HL-60/S4 treated with phorbol 12-myristate 13-acetate at 8.2 ng/mL for 4 days and 3 days (cell line): ENCODE measurements around the gene GOLM1.

Source experiments
- in situ Hi-C: fragments of 300-500 bp; cut with MboI; formaldehyde crosslinking; loops from 2 replicates; pipeline ENCODE4 v1.15.0; 2022; ENCODE audit warnings: low sequenced_read_pairs

GOLM1 gene

DNA sequence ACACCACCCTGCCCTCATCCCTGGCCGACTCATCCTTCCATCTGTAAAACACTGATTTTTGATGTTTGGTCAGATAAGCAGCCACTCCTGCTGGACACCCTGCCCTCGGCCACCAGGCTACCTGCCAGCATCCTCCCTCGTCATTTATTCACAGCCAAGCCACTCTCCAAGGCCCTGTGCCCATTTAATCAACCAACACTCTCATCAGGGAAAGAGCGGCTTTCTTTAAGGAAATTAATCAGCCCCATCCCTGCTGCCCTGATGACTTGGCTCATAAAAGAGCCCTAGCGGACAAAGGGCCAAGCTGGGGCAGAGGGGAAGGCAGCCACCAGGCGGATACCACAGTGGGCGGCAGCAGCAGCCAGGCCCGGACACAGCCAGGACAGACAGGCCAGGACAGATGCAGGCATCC is 52.4 kb downstream of the GOLM1 start:
- in situ Hi-C loops: no loop called here

DNA sequence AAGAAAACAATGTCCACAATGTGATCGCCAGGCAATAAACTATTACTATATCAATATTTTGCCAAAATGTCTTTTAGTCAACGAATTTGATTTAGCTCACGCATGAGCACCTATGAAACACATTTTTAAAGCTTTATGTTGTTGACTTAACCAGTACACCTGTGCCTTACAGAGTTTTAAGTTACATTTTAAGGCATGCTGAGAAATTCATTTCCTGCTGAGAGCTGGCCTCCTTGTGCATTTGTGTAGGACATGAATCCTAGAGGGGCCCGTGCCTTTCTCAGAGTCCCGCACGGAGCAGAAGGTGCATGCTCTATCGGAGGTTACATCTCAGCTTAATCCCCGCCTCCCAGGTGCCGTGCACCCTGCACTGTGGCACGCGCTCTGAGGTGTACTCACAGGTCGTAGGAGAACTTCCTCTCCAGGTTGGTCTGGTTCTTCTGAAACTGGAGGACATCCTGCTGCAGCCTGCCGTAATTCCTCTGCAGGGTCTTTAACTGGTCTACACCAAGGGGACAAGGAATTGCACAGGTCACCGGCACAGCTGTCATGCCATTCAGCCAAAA is 53.2 kb downstream of the GOLM1 start:
- in situ Hi-C loops: no loop called here

DNA sequence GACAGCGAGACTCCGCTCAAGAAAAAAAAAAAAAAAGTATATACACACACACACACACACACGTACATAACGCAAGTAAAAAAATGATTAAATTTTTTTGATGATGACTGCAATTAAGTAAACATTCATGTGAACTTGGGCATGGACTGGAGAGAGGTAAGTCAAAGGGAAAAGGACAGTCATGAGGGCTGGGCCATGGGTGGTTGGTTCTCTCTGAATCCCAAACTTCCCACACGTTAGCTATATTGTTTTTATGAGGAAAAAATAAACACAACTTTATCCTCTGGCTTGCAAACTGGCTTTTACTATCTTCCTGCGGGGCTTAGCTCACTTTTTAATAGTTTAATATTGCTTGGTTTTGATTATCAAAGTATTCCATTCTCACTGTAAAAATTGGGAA is 53.7 kb downstream of the GOLM1 start:
- in situ Hi-C loops: no loop called here

DNA sequence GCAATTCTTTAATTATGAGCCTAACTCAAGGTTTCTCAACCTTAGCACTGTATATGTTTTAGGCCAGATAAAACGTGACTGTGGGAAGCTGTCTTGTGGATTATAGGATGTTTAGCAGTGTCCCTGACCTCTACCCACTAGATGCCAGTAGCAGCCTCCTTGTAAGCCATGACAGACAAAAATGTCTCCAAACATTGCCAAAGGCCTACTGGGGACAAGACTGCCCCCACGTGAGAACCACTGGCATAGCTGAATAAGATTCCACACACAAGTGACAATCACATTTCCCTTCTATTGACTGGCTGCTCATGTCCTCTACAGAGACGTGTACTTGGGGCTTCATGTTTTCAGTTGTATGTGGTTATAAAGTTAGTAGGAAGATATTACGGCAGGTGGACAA is 55.4 kb downstream of the GOLM1 start:
- in situ Hi-C loops: no loop called here

DNA sequence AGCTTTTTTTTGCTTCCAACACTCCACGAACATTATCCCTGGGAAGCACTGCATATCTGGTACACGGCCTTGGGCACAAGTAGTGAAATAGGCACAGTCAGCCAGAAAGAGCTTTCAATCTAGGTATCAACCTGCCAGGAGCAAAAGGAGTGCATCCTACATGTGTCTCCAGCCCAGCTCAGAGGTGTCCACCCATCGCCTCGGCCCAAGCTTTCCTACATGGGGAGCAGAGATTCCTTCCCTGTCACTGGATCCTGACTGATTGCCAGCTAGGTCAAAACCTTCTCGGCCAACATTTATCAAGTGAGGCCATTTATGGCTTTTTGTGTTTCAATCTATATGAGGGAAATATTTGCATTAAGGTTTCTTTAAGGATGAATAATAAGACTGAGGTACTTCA is 55.8 kb downstream of the GOLM1 start:
- in situ Hi-C loops: no loop called here

DNA sequence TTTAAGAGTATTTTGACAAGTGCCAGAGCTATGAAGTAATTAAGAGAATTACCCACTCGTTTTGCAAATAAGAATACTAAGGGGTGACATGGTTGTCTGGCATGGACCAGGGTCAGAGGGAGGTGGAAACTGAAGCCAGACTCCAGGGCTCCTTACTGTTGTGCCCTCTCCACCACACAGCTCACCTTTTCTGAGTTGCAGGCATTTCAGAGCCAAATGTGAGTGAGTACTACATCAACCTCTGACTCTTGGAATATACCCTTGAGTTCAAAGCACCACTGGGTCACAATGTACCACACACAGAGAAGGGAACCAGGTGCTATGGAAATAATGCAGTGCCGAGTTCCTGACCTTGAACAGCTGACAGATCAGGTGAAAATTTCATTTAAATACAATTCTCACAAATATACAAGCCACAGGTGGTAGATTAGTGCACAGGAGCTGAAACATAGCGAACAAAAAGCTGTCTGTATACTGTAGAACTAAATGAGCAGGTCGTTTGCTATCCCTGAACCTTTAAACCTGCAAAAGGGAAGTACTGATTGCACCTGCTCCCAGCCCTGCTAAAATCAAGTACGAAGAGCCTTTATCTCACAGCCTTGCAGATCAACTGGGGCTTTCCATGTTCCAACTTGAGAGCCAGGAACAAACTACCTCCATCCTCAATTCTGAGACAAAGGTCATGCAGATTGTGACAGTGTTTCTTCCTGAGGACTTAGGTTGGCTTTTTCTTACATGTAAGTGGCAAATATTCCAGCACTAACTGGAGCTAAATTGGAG is 57.0 kb downstream of the GOLM1 start:
- in situ Hi-C loops: no loop called here

DNA sequence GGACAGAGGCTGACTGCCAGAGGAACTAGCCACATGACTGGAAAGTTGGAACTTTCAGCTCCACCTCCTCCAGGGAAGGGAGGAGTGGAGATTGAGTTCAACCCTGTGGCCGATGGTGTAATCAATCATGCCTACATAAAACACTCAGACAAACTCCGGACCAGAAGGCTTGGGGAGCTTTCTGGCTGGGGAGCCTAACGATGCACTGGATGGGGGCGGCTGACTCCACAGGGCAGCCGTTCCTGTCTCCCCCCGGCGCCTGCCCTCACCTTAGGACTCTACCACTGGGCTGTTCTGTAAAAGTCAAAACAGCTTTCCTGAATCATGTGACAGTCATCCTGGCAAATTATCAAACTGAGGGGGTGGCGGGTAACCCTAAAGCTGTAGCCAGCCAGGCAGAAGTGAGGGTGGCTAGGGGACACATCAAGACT is 58.0 kb downstream of the GOLM1 start:
- in situ Hi-C loops: no loop called here

DNA sequence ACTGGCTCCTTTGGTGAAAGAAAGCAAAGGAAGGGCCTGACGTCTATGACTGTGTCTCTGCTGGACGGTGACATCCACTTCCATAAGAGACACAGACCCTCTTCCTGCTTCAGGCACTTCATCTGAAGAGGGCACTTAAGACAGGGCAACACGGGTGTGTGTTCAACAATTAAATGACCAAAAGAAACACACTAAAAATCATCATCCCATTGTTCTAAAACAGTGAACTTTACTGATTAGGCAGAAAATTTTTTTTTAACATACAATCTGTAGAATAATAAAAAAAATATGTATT is 58.5 kb downstream of the GOLM1 start:
- in situ Hi-C loops: no loop called here

DNA sequence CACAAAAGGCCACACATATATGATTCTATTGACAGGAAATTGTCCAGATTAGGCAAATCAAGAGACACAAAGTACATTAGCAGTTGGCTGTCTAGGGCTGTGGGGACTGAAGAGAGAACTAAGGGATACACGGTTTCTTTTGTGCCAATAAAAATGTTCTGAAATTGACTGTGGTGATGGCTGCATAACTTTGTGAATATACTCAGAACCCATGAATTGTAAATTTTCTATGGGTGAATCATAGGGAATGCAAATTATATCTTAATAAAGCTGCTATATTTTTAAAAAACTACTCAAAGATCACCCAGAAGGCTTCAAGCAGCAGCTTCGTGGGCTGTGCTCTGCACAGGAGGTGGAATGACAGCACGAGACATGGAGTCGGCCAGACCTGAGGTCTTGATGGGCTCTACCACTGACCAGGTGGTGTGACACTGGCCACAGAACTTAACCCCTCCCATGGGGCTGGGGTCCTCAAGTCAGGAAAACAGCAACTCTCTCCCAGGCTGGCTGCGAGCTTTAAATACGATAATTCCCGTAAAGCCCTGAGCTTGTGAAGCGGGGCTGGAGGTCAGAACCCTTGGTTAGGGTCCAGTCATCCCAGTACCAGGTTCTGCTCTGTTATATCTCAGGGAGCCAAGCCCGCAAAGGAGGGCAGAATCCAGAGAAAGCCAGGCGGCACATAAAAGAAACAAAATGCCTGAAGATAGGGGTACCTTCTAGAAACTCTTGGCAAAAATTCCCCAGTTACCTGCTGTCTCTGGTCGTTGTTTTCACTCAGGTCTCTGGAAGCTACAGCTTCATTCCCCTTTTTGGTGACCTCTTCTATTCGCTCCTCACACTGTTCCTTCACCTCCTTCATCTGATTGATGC is 59.1 kb downstream of the GOLM1 start:
- in situ Hi-C loops: no loop called here

DNA sequence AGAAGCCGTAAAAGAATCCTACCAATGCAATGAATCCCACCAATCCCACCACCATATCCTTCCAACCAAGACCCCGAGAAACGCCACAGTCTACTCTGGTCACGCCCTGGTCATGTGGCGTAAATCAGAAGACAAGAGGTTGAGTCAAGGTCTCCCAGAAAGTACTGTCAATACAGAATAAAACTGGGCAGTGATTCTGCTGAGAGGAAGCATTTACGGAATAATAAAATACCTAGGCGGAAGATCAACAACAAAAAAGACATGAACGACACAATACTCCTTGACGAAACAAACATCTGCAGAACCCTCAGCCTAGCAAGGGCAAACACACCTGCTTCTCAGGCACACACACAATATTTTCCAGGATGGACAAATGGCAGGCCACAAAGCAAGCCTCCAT is 62.8 kb downstream of the GOLM1 start:
- in situ Hi-C loops: no loop called here

DNA sequence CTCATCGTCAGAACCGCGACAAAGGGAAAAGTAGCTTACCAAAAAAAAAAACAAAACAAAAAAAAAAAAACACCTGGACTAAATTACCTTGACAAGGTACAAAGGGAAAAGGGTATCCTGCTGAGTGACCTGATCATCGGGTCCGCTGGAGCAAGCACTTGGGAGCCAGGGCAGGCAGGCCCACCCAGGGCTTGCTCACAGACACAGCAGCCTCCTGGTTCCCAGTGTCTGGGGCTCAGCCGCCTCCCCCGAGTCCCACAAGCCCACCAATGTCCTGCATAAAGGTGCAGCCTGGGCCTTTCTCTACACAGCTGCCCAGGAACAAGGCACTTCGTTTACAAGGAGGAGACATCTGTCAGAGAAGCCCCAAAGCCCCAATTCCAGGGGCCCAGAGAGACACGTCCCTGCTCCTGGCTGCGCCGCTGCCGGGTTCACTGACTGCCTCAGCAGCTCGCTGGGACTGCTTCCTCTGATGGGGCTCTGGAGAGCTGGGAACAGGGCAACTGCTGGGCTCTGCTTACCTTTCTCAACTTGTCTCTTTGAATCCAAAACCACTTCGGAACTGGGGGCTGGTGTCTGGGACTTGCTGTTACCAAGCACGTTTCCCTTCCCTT is 63.4 kb downstream of the GOLM1 start:
- in situ Hi-C loops: no loop called here

DNA sequence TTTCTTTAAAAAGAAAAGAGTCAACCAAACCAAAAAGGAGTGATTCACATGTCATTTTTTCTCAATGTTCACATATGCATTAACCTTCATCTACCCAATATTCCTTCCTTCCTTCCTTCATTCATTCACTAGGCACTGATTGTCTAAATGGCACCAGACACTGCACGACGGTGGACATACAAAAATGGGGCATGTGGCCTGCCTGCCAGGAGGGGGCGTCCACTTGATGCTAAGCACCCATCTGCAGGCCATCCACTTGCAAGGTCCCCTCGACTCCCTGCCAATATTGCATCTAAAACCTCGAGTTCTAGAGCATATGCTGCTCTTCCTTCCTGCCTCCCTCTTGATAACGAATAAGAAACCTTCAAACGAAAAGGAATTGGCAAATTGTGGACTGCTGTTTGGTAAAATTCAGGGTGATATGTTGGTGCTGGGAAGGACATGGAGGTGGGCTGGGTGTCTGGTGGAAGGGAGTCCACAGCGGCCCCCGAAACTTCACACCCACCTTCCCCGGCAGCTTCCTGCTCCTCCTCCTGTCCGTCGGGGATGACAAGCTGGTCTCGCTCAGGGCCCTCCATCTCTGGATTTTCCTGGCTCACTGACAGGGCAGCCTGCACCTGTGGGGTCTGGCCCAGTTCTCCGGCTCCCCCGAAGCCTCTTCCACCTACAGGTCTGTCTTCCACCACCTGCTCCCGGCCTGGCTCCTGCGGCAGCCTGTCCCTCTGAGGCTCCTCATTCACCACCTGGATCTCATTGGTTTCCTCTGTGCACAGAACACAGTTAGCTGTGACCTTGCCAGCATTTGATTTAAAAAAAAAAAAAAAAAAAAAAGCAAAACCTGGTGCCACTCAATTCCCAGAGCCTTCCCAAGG is 64.3 kb downstream of the GOLM1 start:
- in situ Hi-C loops: no loop called here

DNA sequence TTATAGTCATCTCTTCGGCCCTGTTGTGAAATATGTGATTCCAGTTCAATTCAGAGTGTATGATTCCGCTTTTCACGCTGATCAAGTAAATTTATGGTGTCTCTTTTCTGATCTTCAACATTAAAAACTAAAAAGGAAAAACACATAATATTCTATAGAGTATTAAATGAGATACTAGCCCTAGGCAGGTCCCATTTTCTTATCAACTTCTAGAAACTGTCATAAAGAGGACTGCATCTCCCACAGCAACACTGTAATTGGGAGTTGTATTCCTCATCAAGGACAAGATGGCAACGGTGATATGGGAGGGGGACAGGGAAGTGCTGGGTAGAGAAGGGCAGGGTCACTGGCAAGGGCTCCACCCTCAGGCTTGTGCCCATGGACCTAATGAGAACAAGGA is 71.6 kb downstream of the GOLM1 start:
- in situ Hi-C loops: no loop called here

DNA sequence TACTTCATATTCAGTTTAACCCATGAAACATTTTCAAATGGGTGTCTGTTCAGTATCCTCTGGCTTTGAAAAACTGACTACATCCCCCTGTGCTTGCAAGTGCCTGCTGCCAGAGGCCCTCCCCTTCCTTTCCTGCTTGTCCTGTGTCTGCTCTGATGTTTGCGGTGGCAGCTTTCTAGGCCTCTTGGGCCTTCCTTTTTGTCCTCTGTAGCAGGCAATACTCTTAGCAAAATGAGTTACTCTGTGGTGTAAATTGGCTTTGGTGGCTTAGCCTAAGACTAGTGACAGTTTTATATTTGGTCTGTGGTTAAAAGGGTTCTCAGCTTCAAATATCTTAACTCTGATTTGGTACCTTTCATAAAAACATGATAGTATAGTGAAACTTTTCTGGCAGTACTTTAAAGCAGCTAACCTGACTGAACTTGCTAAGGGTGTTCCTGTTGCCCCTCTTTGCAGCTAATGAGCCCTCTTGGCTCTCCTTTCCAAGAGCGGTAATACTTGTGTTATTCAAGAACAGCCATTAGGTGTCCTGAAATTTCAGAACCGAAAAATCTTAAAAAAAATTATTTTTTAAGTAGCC is 76.6 kb downstream of the GOLM1 start:
- in situ Hi-C loops: no loop called here

DNA sequence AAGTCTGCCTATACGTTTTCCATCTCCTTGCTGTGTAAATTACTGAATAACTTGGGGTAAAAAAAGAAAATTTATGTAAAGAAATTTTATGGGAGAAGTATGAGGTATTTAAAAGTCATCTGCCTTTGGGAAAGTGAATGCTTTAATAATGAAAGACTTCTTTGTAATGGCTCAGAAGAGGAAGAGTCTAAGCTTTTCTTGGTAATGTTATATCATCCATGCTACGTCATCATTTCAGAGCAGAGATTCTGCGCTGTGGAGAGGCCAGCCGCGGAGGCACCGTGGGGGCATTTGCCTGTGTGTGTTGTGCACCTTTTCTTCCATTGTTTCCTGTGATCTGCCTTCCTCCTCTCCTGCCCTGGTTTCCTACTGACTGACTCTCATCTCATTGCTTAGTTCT is 78.2 kb downstream of the GOLM1 start:
- in situ Hi-C loops: no loop called here

DNA sequence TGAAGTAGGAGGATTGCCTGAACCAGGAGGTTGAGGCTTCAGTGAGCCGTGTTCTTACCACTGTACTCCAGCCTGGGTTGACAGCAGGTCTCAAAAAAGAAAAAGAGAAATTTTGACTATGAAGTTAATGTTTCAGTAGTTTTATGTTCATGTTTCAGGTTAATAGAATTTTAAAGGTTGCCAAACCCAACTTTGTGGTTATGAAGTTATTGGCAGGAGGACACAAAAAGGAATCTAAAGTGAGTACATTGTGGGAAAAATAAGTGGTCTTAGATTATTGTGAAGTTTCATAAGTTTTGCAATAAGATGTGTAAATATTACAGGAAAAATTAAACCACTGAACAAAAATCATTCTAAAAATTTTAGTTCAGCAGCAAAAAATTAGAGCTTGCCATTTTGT is 78.6 kb downstream of the GOLM1 start:
- in situ Hi-C loops: no loop called here

DNA sequence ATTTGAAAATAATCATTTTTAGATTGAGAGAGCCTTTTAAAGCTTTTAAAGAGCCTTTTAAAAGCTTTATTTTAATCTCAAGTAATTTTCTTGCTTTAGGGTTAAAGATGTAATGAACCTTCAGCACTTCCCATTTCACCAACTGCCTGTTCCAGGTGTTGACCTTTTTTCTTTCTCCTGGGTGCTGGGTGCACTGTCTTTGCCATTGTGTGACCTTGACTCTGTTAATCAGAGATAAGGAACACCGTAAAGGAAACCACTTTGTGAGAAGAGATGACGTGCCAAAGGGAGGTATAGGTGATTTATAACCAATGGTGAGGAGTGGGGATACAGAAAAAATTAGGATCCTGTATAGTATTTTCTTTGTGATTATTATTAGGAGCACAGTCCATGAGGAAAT is 90.2 kb downstream of the GOLM1 start:
- in situ Hi-C loops: no loop called here

DNA sequence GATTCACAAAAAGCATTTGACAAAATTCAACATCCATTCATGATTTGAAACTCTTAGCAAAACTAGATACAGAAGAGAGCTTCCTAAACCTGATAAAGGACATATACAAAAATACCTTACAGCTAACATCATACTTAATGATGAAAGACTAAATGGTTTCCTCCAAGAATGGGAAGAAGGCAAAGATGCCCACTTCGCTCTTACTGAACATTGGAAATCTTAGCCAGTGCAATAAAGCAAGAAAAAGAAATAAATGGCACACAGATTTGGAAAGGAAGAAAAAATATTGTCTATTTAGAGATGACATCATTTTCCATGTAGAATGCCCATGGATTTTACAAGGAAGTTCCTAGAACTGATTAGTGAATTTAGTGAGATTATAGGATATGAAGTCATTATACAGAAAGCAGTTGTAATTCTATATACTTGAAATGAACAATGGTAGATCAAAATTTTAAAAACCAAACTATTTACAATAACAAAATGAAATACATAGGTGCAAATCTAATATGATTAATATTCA is 94.0 kb downstream of the GOLM1 start:
- in situ Hi-C loops: no loop called here

DNA sequence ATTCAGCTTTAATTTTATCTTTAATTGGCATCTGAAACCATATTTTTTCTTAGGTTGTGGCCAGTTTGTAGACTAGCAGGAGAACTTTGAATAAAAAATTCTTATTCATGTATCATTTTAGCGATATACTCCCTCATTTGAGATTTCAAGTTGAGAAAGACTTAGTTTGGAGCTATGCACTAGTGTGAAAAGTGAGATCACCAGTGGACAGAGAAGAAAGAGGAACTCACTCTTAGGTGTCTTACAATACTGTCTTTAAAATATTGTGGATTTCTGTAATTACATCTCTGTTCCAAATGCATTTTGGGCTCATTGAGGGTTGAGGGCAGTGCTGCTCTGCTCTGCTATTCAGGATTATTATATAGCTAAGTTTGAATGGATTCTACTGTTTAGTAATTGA is 103.8 kb downstream of the GOLM1 start:
- in situ Hi-C loops: no loop called here

DNA sequence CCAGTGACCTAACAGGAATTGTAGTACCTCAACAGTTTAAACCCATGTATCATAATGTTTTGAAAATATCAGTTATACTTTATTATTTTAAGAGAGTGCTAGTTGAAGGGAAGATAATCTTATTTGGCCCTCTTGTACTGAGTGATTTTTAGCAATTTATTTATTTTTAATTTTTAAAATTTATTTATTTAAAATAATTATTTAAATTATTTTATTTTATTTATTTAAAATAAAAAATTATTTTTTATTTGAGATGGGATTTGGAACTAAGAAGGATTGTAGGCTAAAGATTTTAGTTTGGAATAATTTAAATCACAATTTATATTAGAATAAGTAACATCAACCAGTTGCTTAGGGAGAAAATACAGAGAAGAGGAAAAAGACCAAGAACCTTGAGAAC is 104.3 kb downstream of the GOLM1 start:
- in situ Hi-C loops: no loop called here
